Astrocyte (in vitro differentiated cells and primary cell): ENCODE measurements around the gene C12orf57. TPM values are rescaled to one million over a fixed set of nuclear protein-coding genes. Genes with fewer than 3 reads are reported as not detected.

Experiments
- DNase-seq: peaks from one replicate; pipeline ENCODE4 v3.0.0-alpha.2; 2010; ENCODE audit warnings: low read depth
- FAIRE-seq: peaks from 2 replicates; lab custom pipeline; 2011; peaks lifted over from hg19 to GRCh38; lab: Jason Lieb, UNC
- H2AFZ ChIP-seq: 2 replicates; pipeline ENCODE4 v1.6.0; 2012; ENCODE audit warnings: low read depth, low read length, inconsistent platforms
- H3K27ac ChIP-seq: 2 replicates; pipeline ENCODE4 v1.5.1; 2011; ENCODE audit warnings: low read depth, low read length, inconsistent platforms
- H3K27me3 ChIP-seq: 2 replicates; pipeline ENCODE4 v1.6.0; 2011; ENCODE audit warnings: low read length, inconsistent platforms; ENCODE audit not compliant: insufficient read depth
- H3K36me3 ChIP-seq: 2 replicates; pipeline ENCODE4 v1.5.1; 2011; ENCODE audit warnings: low read length, inconsistent platforms; ENCODE audit not compliant: insufficient read depth
- H3K4me1 ChIP-seq: 2 replicates; pipeline ENCODE4 v1.5.1; 2011; ENCODE audit warnings: low read length, inconsistent platforms; ENCODE audit not compliant: insufficient read depth
- H3K4me2 ChIP-seq: 2 replicates; pipeline ENCODE4 v1.6.0; 2012; ENCODE audit warnings: low read length, inconsistent platforms
- H3K4me3 ChIP-seq: 2 replicates; pipeline ENCODE4 v1.5.1; 2011; ENCODE audit warnings: low read depth, mild to moderate bottlenecking, low read length, inconsistent platforms; ENCODE audit not compliant: insufficient read depth
- H3K79me2 ChIP-seq: 2 replicates; pipeline ENCODE4 v1.6.0; 2012; ENCODE audit warnings: mild to moderate bottlenecking, low read length, inconsistent platforms; ENCODE audit not compliant: insufficient read depth
- H3K9ac ChIP-seq: 2 replicates; pipeline ENCODE4 v1.6.0; 2012; ENCODE audit warnings: mild to moderate bottlenecking, low read length, inconsistent platforms
- H3K9me3 ChIP-seq: 2 replicates; pipeline ENCODE4 v1.5.1; 2012; ENCODE audit warnings: low read depth, mild to moderate bottlenecking, low read length, inconsistent platforms; ENCODE audit not compliant: insufficient read depth
- H4K20me1 ChIP-seq: 2 replicates; pipeline ENCODE4 v1.6.0; 2012; ENCODE audit warnings: low read length, inconsistent platforms; ENCODE audit not compliant: insufficient read depth
- H3K27ac Mint-ChIP-seq: one replicate; pipeline ENCODE4 v1.8.0; 2021; ENCODE audit warnings: mild to moderate bottlenecking, mixed read lengths; ENCODE audit not compliant: unreplicated experiment
- H3K27me3 Mint-ChIP-seq: one replicate; pipeline ENCODE4 v1.8.0; 2021; ENCODE audit warnings: low read depth, mixed read lengths; ENCODE audit not compliant: unreplicated experiment
- H3K36me3 Mint-ChIP-seq: one replicate; pipeline ENCODE4 v1.8.0; 2021; ENCODE audit warnings: low read depth, mixed read lengths; ENCODE audit not compliant: unreplicated experiment
- H3K4me1 Mint-ChIP-seq: one replicate; pipeline ENCODE4 v1.8.0; 2021; ENCODE audit warnings: low read depth, mixed read lengths; ENCODE audit not compliant: unreplicated experiment
- H3K4me3 Mint-ChIP-seq: one replicate; pipeline ENCODE4 v1.8.0; 2021; ENCODE audit warnings: mild to moderate bottlenecking, moderate library complexity, mixed read lengths; ENCODE audit not compliant: unreplicated experiment
- H3K9me3 Mint-ChIP-seq: one replicate; pipeline ENCODE4 v1.8.0; 2021; ENCODE audit warnings: mild to moderate bottlenecking, mixed read lengths; ENCODE audit not compliant: unreplicated experiment
- EZH2 ChIP-seq: IDR thresholded peaks from 2 replicates; pipeline ENCODE4 v1.6.1; 2012; ENCODE audit warnings: mild to moderate bottlenecking, low read length, inconsistent platforms; ENCODE audit not compliant: insufficient read depth
- total RNA-seq: library from RNA; stranded (reverse); gene quantifications from 2 replicates; pipeline ENCODE4 v1.2.1, GENCODE V29; 2021
- TF ChIP-seq, protein P1 (sequence below): IDR thresholded peaks from 2 replicates; pipeline ENCODE4 v1.5.1; 2011; ENCODE audit warnings: low read depth, mild to moderate bottlenecking, inconsistent platforms, low read length, moderate library complexity; ENCODE audit not compliant: insufficient read depth

Gene C12orf57
- total RNA-seq, 1 donor from 2014 or later: 117 TPM

GRCh38 chr12:6980075-6980474 lies 36.3 kb downstream of the C12orf57 start:
- H3K4me2 ChIP-seq: no peak overlapping the region
- no peaks in the 10 kb centered on the region for H3K9me3 ChIP-seq
- no peak overlapping the region for H3K9ac ChIP-seq
- no peaks in the 10 kb centered on the region for H4K20me1 ChIP-seq
- Mint-ChIP-seq H3K27ac (no peak overlapping the region), H3K9me3 (no peaks in the 10 kb centered on the region), H3K4me1 (no peaks in the 10 kb centered on the region), H3K4me3 (no peak overlapping the region), H3K36me3 (peaks cover 17% of the 10 kb centered on the region), H3K27me3 (no peaks in the 10 kb centered on the region)
- no peak overlapping the region for H3K4me3 ChIP-seq
- H3K36me3 ChIP-seq: peaks cover 43% of the 10 kb centered on the region
- no peaks in the 10 kb centered on the region for H3K79me2 ChIP-seq
- no peaks in the 10 kb centered on the region for H3K27me3 ChIP-seq
- no peak for DNase-seq
- H2AFZ ChIP-seq: no peak overlapping the region
- H3K4me1 ChIP-seq: no peaks in the 10 kb centered on the region
- no peak for FAIRE-seq
- TF ChIP-seq, protein P1, sequence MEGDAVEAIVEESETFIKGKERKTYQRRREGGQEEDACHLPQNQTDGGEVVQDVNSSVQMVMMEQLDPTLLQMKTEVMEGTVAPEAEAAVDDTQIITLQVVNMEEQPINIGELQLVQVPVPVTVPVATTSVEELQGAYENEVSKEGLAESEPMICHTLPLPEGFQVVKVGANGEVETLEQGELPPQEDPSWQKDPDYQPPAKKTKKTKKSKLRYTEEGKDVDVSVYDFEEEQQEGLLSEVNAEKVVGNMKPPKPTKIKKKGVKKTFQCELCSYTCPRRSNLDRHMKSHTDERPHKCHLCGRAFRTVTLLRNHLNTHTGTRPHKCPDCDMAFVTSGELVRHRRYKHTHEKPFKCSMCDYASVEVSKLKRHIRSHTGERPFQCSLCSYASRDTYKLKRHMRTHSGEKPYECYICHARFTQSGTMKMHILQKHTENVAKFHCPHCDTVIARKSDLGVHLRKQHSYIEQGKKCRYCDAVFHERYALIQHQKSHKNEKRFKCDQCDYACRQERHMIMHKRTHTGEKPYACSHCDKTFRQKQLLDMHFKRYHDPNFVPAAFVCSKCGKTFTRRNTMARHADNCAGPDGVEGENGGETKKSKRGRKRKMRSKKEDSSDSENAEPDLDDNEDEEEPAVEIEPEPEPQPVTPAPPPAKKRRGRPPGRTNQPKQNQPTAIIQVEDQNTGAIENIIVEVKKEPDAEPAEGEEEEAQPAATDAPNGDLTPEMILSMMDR: no peak
- no peak overlapping the region for H3K27ac ChIP-seq

- no peak for TF ChIP-seq EZH2
- TF ChIP-seq, protein P1: no peak
- no peak for DNase-seq
- Histone ChIP-seq H3K36me3 (peaks cover 37% of the 10 kb centered on the region), H4K20me1 (no peaks in the 10 kb centered on the region), H3K27me3 (no peaks in the 10 kb centered on the region), H3K79me2 (no peaks in the 10 kb centered on the region), H3K4me1 (no peaks in the 10 kb centered on the region), H3K4me3 (no peak overlapping the region), H3K9me3 (no peaks in the 10 kb centered on the region), H3K9ac (no peak overlapping the region), H2AFZ (no peak overlapping the region), H3K4me2 (no peak overlapping the region), H3K27ac (no peak overlapping the region)
- no peaks in the 10 kb centered on the region for H3K27me3 Mint-ChIP-seq
- H3K36me3 Mint-ChIP-seq: peaks cover 15% of the 10 kb centered on the region
- FAIRE-seq: no peak
- no peak overlapping the region for H3K27ac Mint-ChIP-seq
- no peaks in the 10 kb centered on the region for H3K9me3 Mint-ChIP-seq
- H3K4me3 Mint-ChIP-seq: no peak overlapping the region
- no peaks in the 10 kb centered on the region for H3K4me1 Mint-ChIP-seq
These were observed 36.9 kb downstream of the C12orf57 start for GRCh38 chr12:6980740-6981139.

DNA sequence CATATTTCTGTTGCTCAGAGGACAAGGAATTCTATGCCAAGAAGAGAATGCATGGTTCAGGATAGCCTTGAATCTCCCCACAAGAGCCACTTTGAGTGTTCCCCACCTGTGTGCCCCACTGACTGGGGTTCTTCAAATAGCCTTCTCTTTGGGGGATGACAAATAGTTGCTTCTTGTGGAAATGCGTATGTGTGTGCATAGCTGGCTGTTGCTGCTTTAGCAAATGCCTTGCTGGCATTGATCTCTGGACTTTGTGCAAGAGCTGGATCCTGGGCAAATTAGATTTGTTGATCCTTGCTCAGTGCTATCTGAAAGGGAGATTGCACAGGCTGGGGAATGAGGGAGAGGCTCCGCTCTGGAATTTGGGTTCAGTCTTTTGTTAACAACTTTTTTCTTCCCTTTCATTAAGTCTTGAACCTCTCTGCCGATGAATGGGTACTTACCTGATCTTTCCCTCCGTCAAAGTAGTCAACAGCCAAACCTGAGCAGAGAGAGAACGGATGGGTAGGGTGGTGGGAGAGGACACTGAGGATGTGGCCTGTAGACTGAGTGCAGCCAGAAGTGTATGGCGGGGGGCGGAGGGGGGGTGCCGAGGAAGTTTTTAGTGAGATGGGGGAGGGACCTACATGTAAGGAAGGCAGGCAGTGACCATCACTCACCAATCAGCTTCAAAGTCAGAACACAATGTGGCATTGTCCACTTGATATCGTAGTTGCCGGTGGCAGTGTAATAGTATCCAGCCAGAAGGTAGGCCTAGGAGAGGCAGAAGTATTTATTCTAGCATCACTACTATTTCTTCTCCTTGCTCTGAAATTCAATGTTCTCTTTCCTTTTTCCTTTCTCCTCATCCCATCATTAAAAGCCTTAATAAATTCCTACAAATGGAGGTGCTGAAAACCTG lies 37.6 kb downstream of the C12orf57 start:
- H3K4me1 ChIP-seq: no peaks in the 10 kb centered on the region
- no peak overlapping the region for H3K27ac ChIP-seq
- no peak overlapping the region for H3K9ac ChIP-seq
- Mint-ChIP-seq H3K4me3 (no peak overlapping the region), H3K36me3 (peaks cover 10% of the 10 kb centered on the region), H3K27ac (no peak overlapping the region), H3K27me3 (no peaks in the 10 kb centered on the region), H3K4me1 (no peaks in the 10 kb centered on the region), H3K9me3 (no peaks in the 10 kb centered on the region)
- no peak overlapping the region for H2AFZ ChIP-seq
- no peaks in the 10 kb centered on the region for H3K79me2 ChIP-seq
- H3K36me3 ChIP-seq: peaks cover 32% of the 10 kb centered on the region
- no peaks in the 10 kb centered on the region for H3K9me3 ChIP-seq
- H3K4me3 ChIP-seq: no peak overlapping the region
- no peak for TF ChIP-seq EZH2
- TF ChIP-seq, protein P1: no peak
- no peaks in the 10 kb centered on the region for H4K20me1 ChIP-seq
- H3K27me3 ChIP-seq: no peaks in the 10 kb centered on the region
- no peak for FAIRE-seq
- H3K4me2 ChIP-seq: no peak overlapping the region
- DNase-seq: no peak
